Activated T-helper 1 cell treated with anti-CD3 and anti-CD28 coated beads, Interleukin-2, amount 50 U/mL, for 16 hours (primary cell): ENCODE results near the gene DNAJB12.
"Not testable (repeated sequence)": the region's sequence is repeated elsewhere in the genome, so short reads cannot be mapped to it uniquely, and the experiment has no call there.

ENCODE experiments used
- DNase-seq, 2 donors: peaks; one replicate each; pipeline ENCODE4 v3.0.0-alpha.2; 2020; ENCODE audit warnings: low read depth in 1 of 2, low spot score in 1 of 2

The DNAJB12 gene

DNA sequence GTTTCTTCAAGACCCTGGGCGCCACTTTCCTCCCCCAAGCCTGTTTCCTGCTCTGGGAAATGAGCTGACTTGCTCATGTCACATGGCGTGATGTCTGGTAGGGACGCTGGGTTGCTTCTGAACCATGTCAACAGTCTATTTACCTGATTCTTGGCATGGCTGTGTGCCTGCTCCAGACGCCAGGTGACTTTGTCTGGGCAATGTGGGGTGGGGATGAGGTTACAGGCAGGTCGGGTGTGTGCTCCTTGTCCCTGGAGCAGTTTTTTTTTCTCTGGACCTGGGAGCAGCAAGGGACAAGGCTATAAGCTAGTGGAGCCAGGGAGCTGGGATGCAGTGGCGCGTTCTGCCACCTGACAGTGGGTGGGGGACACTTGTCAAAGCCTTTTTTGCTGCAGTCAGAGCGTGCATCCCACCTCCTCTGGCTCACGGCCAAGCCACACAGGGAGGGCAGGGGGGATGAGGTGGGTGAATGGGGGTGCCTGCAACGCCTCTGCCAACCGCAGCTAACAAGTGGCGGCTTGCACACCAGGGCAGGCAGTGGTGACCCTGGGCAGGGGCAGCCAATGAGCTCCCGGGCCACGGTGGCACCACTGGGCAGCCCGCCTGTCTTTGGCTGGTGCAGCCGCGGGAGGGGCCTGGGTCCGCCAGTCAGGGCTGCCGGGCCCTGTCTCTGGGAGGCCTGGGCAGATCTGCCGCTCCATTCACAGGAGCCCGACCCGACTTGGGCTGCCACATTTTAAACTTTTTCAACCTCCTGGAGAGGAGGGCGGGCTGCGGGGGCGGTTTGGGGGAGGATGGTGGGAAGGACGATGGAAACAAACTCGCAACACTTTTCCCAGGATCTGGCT lies 22.9 kb downstream of the DNAJB12 start:
- DNase-seq: peak; percentile 61 to 81

DNA sequence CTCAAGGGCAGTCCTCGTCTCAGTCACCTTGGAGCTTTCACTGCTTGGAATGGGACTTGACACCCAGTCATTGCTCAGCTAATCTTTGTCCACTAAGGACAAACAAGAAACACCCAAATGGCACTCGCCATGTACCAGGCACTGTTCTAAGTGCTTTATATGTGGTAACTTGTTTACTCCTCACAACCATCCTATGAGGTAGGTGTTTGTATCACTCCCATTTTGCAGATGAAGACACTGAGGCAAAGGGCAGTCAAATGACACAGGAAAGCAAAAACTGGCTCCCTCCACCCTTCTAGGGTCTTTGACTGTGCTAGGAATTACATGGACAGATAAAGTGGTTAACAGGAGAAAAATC lies 24.7 kb downstream of the DNAJB12 start:
- no peak for DNase-seq

DNA sequence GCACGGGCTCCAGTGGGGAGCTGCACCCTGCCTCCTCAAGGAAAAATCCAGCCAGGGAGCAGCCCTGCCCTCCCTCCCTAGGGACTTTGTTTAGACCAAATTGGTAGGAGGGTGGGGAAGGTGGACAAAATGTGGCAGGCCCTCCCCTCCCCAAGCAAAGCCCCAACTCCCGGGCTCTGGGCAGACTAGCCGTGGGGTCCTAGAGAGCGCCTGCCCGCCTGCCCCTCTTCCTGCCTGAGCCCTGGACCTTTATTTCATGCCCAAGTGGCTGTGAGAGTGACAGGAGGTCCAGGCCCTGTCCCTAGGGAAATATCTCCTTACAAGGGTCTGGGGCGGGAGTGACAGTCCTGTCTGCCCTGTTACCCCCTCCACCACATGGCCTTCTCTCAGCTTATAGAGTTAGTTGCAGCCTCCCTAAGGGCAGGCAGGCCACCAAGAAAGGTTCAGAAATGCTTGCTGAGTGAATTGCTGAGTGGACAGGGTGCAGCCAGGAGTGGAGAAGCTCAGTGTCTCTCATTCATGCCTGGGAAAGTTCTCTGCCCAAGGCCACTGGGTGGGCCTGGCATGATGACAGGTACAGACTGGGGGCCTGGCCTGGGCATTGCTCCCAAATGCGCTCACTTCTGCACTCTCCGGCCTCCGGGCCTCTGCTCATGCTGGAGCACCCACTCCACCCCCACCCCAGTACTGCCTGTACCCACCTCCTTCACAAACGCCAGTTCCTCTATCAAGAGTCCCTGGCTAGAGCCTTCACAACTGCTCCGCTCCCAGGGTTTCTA lies 25.2 kb downstream of the DNAJB12 start:
- no peak for DNase-seq

DNA sequence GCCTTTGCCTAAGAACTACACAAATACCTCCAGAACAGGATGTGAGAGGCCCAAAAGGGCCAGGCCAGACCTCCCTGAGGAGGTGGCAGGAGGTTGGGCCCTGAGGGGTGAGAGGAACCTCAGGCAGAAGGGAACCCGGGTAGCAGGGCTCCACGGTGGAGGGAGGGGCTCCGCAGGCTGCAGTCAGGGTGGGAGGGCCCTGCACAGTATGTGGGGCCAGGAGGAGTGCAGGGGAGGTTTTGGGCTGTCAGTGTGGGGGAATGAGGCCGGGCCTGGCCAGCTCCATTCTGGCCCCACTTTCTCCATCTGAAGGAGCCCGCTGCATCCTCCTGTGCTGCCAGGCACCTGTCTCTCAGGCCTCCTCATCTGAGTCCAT lies 25.9 kb downstream of the DNAJB12 start:
- DNase-seq: no peak

DNA sequence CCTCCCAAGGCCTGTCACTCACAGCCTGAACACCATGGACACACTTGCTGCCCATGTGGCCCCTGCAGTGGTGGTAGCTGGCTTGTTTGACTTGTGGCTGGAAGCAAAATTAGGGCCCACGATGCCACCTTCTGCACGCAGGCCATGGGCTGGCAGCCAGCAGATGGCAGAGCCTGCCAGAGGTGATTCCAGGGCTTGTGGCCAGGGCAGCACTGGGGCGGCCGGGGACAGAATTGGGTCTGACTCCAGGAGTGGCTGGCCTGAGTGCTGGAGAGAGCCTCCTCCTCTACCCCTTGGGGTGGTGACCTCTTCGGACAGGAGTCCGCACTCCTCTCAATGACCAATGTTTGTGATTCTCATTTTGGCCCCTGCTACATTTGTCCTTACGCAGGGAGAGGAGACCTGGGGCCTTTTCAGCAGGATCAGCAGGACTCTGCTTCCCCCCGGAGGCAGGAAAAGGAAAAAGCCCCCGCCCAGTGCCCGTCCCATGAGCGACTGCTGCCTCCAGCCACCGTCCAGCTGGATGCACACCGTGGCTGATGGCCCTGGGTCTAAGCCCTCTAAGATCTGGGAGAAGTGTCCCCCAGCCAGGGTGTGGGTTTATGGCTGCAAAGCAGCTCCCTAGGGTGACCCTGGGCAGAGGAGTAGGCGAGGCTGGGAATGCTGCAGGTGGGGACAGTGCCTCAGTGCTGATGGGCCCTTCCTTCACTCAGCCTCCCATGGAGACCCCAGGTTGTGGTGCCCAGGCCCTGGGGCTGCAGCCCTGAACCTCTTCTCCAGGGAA lies 26.5 kb downstream of the DNAJB12 start:
- no peak for DNase-seq

DNA sequence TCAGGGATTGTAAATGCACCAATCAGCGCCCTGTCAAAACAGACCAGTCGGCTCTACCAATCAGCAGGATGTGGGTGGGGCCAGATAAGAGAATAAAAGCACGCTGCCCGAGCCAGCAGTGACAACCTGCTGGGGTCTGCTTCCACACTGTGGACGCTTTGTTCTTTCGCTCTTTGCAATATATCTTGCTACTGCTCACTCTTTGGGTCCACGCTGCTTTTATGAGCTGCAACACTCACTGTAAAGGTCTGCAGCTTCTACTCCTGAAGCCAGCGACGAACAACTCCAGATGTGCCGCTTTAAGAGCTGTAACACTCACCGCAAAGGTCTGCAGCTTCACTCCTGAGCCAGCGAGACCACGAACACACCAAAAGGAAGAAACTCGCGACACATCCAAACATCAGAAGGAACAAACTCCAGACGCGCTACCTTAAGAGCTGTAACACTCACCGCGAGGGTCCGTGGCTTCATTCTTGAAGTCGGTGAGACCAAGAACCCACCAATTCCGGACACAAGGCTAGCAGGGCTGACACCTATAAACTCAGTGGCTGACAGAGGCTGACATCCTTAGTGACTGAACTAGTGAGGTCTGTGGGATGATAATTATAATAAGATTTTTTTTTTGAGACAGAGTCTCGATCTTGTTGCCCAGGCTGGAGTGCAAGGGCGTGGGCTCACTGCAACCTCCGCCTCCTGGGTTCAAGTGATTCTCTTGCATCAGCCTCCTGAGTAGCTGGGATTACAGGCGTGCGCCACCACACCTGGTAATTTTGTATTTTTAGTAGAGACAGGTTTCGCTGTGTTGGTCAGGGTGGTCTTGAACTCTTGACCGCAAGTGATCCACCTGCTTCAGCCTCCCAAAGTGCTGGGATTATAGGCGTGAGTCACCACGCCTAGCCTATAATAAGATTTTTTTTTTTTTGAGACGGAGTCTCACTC lies 27.8 kb downstream of the DNAJB12 start:
- peak in 1 of 2 donors; percentile 48 for DNase-seq

DNA sequence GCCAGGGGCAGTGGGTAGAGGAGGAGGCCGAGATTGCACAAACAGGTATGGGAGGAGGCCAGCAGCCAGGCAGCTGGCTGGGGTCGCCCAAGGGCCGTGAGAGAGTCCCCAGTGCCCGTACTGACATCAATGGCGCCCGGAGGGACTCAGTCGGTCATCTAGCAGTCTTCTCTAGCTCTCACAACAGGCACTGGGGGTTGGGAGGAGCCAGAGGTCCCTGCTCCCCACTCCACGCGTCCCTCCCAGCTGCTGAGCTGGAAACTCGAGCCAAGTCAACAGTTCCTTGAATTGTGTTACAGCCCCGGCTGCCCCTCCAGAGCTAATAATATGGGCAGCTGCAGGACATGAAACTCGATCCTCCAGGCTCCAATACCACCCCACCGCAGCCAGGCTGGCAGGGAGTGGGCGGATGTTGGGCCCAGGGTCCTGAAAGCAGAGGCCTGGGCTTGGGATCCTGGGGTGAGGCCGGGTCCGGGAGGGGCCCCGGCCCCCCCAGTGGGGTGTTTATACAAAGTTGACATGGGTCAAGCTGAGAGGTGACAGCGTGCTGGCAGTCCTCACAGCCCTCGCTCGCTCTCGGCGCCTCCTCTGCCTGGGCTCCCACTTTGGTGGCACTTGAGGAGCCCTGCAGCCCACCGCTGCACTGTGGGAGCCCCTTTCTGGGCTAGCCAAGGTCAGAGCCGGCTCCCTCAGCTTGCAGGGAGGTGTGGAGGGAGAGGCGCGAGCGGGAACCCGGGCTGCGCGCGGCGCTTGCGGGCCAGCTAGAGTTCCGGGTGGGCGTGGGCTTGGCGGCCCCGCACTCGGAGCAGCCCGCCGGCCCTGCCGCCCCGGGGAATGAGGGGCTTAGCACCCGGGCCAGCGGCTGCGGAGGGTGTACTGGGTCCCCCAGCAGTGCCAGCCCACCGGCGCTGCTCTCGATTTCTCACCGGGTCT lies 29.2 kb downstream of the DNAJB12 start:
- not testable (repeated sequence) for DNase-seq

DNA sequence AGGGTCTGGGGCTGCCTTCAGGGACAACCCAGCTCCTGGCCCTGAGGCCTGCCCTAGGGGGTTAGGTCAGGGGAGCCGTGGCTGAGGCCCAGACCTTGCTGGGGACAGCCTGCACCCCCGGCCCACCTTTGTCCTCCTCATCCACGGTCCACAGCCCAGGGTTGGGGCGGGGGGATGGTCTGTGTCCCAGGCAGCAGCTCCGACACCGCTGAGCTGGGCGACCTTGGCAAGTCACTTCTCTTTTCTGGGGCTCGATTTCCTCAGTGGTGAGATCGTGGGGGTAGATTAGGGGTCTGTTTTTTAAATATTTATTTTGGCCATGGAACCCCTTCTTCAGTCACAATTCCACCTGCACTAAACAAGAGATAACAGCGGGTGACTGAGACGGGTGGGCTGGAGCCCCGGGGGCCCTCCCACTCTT lies 30.9 kb downstream of the DNAJB12 start:
- DNase-seq: no peak

DNA sequence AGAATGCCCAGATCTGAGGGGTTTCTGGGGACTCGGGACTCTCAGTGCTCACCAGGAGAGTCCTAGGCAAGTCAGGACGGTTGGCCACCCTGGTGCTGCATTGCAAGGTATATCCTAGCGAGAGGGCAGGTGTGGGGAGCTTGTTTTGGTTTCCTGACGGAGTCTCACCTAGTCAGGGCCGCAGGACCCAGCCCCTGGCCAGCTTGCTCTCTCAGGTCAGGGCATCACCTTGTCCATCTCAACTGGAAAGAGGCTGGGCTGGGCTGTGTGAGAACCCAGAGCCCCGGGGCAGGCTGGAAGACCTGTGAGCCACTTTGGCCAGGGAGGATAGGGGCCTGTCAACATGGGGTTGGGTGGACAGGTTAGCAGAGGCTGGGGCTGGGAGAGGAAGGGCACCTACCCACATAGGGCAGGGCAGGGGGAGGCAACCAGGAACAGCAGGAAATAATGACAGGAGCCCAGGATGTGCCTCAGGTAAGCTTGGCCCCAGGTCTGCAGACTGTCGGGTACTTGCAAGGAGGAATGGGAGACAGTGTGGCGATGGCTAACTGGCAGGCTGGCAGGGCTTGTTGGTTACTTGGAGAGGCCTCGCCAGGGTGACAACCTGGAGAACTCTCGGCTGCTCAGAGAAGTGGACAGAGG lies 31.5 kb downstream of the DNAJB12 start:
- DNase-seq: no peak

DNA sequence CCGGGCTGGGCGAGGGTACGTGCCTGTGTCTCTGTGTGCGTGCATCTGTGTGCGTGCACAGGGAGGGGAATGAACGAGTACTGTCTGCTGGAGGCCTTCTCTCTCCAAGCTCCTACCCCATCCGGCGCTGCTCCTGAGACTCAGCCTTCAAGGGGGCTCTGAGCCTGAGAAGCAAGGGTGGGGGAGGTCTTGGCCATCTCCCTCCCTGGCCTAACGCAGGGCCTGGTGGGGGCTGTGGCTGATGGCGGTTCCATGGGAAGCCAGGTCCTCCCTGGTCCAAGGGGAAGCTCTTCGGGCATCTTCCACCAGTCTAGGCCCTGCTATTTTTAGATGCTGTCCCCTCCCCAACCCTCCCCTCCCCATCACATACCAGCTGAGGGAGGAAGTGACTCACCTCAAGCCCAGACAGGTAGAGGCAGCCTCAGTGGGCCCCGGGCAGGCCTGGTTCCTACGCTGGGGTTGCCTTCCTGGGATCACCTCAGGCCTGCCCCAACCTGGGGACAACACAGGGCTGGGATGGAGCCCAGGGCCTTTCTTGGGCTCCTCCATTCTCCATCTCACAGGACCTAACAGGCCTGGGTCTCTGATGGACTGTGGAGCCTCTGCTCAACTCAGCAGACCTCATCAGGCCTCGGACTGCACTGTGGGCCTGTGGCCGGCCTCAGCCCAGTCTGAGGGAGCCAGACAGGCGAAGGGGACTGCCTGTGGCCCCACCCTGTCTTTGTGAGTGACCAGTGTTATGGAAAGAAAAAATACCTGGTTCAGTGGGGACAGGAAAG lies 32.2 kb downstream of the DNAJB12 start:
- DNase-seq: no peak

DNA sequence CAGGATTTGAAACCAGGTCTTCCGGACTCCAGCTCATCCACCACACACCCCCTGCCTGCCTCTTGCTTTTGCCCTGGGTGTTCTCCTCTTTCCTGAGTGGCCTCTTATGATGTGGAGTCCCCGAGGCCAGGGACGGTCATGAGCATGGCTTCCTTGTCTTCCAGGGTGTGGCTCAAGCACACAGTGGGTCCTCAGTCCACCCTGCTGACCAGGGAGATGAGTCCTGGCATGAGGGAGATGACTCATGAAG lies 32.8 kb downstream of the DNAJB12 start:
- DNase-seq: no peak

DNA sequence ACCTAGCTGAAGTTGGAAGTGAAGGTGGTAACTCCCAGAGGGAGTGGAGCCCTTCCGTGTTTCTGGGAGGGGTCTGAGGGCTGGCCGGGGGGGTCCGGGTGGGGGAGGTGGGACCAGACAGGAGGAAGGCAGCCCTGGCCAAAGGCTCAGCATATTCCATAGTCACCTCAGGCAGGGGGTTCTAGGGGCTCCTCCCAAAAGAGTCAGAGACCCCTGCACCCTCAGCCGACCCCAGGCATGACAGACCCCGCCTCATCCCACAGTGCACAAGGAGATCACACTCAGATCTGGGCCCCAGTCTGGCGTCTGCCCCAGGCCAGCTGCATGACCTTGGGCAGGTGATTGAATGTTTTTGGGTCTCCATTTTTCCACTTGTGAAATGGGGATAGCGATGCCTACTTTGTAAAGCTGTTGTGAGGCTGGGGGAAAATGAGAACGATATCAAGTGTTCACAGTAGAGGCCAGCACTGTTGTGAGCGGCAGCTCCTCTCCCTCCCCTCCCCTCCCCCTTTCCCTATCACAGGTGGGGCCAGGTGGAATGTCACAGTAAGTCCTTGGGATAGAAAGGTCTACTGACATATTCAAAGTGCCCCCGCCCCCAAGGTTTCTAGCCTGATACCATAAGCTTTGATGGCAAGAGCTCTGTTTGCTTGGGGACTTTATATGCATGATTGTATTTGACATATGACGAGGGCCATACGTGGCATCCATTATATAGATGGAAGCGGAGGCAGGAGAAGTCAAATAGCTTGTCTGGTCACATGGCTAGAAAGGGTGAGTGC lies 33.3 kb downstream of the DNAJB12 start:
- no peak for DNase-seq

DNA sequence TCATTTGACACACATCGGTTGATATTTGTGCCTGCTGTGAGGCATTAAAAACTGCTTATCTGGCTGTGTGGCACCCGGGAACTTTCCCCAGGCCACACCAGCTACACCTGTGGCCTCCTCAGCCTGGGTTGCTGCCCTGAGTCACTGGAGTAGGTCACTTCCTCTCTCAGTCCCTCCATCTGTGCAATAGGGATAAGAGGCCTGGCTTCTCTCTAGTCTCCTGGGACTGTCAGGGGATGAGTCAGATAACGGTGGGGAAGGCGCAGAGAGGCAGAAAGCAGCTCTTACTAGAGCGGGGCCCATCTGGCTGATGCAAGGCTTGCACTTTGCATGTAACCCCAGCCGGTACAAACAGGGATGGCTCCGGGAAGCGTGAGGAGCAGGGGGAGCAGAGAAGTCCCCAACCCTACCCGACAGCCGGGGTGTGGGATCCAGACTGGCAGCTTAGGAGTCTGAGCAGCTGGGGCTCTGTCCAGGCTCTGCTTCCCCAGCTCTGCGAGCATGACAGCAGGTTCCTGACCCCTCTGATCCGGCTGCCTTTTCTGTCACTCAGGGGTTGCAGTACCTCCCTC lies 34.0 kb downstream of the DNAJB12 start:
- DNase-seq: peak in 1 of 2 donors; percentile 57

DNA sequence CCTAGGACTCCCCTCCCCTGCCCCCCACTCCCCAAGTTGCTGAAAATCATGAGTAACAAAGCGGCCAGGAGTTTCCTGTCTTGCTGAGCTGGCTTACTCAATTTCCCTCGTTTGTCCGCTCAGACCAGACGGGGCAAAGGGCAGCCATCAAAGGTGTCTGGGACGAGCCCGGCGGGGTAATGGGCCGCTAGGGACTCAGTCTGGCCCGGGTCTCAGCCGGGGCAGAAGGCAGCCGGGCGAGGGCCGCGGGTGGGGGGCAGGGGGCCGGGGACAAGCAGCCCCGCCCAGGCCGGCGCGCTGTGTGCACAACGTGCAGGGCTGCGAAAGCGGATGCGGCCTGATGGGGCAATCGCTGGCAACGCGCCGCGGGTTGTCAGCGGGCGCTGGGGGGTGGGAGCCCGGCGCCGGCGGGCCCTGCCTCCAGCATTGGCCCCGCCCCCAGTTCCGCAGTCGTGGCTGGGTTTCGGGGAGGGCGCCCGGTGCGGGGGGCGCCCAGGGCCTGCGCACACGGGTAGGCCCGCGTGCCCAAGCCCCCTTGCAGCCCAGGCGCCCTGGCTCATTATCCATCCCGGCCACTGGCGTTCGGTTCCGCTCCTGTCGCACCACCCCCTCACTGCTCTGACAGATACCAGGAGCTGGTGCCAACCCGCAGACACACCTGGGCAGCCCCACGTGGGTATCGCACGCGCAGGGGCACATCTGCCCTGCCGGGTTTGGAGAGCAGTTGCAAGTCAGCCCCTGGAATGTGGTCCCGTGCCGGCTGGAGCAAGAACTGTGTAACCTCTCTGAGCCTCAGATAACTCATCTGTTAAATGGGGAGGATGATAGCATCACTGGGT lies 35.1 kb downstream of the DNAJB12 start:
- peak; percentile 76 to 82 for DNase-seq

DNA sequence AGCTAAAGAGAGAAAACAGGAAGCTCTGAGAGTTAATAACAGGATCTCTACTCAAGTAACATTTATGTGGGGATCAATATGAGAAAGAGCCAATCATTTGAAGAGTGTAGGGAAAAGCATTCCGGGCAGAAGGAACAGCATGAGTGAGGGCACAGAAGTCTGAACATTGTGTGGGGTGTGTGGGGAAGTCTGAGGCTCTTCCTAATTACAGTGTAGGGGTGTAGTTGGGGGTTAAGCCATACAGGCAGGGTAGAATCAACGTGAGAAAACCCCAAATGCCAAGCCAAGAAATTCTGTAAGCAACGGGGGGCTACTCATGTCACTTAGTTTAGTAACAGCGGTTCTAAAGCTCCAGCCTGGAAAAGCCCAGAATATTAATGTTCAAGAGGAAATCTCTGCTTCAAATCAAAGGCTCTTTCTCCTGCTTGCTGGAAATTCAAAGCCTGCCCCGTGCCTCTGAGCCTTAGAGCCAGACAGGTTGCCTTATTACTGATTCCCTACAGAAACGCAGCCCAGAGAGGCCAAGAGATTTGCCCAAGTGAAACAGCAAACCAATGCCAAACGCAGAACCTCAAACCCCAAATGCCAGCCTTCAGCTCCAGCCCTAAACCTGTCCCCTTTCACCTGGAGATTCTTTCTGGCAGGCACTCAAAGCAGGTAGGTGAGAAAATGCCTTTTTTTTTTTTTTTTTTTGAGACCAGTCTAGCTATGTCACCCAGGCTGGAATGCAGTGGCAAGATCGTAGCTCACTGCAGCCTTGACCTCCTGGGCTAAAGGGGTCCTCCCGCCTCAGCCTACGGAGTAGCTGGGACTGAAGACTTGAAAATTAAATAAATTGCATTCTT lies 36.1 kb downstream of the DNAJB12 start:
- no peak for DNase-seq
